NK-92 (cell line): Measurements from ENCODE around the gene CAPN6.

Experiments
- DNase-seq: peaks from one replicate; lab custom pipeline; 2025; ENCODE audit not compliant: unreplicated experiment; lab: John Stamatoyannopoulos, UW

The CAPN6 gene

GRCh38 chrX:111207851-111208250 is 62.4 kb downstream of the CAPN6 start:
- no peak for DNase-seq

- DNase-seq = no peak
These were observed 70.0 kb downstream of the CAPN6 start for GRCh38 chrX:111200327-111200726.

GRCh38 chrX:111199505-111199904 is 70.8 kb downstream of the CAPN6 start:
- no peak for DNase-seq
